ENCODE data around the gene TRIM33. TPM values are rescaled to one million over a fixed set of nuclear protein-coding genes. Genes with fewer than 3 reads are reported as not detected.

TRIM33 gene
- total RNA-seq, 1 experiment from 2014 or later: 53.8 TPM

DNA sequence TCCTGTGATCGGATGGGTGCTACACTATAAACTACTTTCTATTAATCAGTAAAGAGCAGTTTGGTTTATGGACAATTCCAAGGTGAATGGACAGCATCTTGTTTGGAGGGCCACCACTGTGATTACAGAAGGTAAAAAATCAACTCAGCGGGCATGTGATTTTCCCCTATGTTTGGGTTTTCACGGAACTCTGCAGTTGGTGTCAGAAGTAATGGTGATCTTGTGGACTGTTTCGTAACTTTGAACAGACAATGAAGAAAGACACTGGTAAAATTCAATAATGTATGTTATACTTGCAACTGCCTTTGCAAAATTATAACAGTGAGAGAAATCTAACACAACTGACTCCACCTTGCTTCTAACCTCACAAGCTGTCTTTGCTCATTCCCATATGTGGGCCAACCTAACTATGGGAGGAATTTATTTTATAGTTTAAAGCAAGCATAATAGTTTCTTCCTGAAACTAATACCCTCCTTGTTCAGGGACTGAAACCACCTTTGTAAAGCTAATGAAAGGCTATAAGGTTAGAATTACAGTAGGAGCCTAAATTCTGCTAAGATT, 53.2 kb downstream of the TRIM33 start:
- Histone ChIP-seq H3K23ac (ENCODE audit: insufficient read length, low read depth, low read length) (no peak overlapping the region), H2BK20ac (ENCODE audit: low read depth, low read length, poor library complexity, severe bottlenecking) (no peak overlapping the region), H3T11ph (ENCODE audit: low read length) (no peak overlapping the region), H2AFZ (ENCODE audit: low read length) (no peak overlapping the region), H3K4me1 (ENCODE audit: insufficient read depth, low read length) (no peaks in the 10 kb centered on the region), H4K91ac (ENCODE audit: insufficient read length, low read depth, low read length) (no peak overlapping the region), H2BK12ac (ENCODE audit: insufficient read length, low read depth, low read length) (no peak overlapping the region), H3K27ac (ENCODE audit: insufficient read length, low read depth, low read length) (no peak overlapping the region), H3K4ac (ENCODE audit: low read depth, low read length) (no peak overlapping the region), H3K4me2 (ENCODE audit: insufficient read depth, insufficient read length, low read length) (no peak overlapping the region), H3K56ac (ENCODE audit: insufficient read length, low read depth, low read length) (no peak overlapping the region), H4K5ac (ENCODE audit: insufficient read length, low read depth, low read length) (no peak overlapping the region), H3K23me2 (ENCODE audit: insufficient read length, low read depth, low read length, poor library complexity, severe bottlenecking) (no peaks in the 10 kb centered on the region), H2BK5ac (ENCODE audit: insufficient read length, low read length) (no peak overlapping the region), H3K14ac (ENCODE audit: insufficient read depth, low read length) (no peak overlapping the region), H3K27me3 (ENCODE audit: insufficient read depth, low read length) (no peaks in the 10 kb centered on the region), H3K18ac (ENCODE audit: insufficient read length, low read depth, low read length) (no peak overlapping the region), H2BK120ac (ENCODE audit: low read depth, low read length, poor library complexity, severe bottlenecking) (no peak overlapping the region), H2AK5ac (ENCODE audit: insufficient read length, low read length) (no peak overlapping the region), H3K79me2 (ENCODE audit: insufficient read depth, low read length) (no peaks in the 10 kb centered on the region), H4K8ac (replicated peaks; ENCODE audit: insufficient read length, low read depth, low read length) (no peak overlapping the region), H2BK15ac (ENCODE audit: low read depth, low read length) (no peak overlapping the region), H3K79me1 (ENCODE audit: insufficient read depth, low read depth, low read length, poor library complexity, severe bottlenecking) (no peaks in the 10 kb centered on the region), H3K9ac (ENCODE audit: extremely low read depth, insufficient read length, low read length) (no peak overlapping the region), H3K9me3 (ENCODE audit: control insufficient read depth, low read depth, low read length) (no peaks in the 10 kb centered on the region), H4K20me1 (ENCODE audit: control insufficient read depth, insufficient read depth, insufficient read length) (no peaks in the 10 kb centered on the region)
- TF ChIP-seq, protein P1, sequence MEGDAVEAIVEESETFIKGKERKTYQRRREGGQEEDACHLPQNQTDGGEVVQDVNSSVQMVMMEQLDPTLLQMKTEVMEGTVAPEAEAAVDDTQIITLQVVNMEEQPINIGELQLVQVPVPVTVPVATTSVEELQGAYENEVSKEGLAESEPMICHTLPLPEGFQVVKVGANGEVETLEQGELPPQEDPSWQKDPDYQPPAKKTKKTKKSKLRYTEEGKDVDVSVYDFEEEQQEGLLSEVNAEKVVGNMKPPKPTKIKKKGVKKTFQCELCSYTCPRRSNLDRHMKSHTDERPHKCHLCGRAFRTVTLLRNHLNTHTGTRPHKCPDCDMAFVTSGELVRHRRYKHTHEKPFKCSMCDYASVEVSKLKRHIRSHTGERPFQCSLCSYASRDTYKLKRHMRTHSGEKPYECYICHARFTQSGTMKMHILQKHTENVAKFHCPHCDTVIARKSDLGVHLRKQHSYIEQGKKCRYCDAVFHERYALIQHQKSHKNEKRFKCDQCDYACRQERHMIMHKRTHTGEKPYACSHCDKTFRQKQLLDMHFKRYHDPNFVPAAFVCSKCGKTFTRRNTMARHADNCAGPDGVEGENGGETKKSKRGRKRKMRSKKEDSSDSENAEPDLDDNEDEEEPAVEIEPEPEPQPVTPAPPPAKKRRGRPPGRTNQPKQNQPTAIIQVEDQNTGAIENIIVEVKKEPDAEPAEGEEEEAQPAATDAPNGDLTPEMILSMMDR (conservative IDR thresholded peaks at IDR 0.05): no peak
- H3K36me3 Mint-ChIP-seq (ENCODE audit: insufficient read depth in 1 of 3, low read depth in 3 of 3): peaks cover 15 to 49% (median 30%) of the 10 kb centered on the region in 3 experiments; a peak in 6 of 7 replicates
- H3K4me3 Mint-ChIP-seq: no peak overlapping the region
- H3K27me3 Mint-ChIP-seq (ENCODE audit: low read depth): no peaks in the 10 kb centered on the region
- WGBS (ENCODE audit: extremely low coverage, insufficient read length, low lambda C conversion rate): no CpG with 5 or more reads among the region's 4 CpGs
- no peaks in the 10 kb centered on the region for H3K9me3 Mint-ChIP-seq
- peaks cover 19 to 31% of the 10 kb centered on the region in 2 experiments for H3K4me1 Mint-ChIP-seq
- no peak overlapping the region; a peak in 1 of 7 replicates for H3K27ac Mint-ChIP-seq
- DNase-seq: no peak

Data from H9 (cell line).